ENCODE measurements around the gene GSG1. TPM values are rescaled to one million over a fixed set of nuclear protein-coding genes. Genes with fewer than 3 reads are reported as not detected.

GSG1 gene
- total RNA-seq, 1 donor from 2014 or later, result not detected

DNA sequence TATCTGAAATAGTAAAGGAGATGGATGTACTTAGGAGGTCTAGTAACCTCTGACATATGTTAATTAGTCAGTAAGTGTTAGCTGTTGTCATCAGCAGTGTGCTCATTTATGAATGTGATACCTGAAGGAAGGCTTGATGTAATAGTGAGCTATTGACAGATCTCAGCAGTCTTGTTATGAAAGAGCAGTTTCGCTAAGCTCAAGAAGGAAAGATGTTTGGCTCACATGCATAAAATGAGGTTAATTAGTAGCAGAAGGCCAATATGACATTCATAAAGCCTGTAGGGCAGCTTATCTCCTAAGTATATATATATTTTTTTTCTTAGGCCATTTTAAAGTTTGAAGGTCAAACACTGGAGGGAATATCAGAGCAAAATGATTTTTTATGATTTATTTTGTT, 56.5 kb downstream of the GSG1 start:
- peaks cover 4% of the 10 kb centered on the region for H3K27me3 Mint-ChIP-seq (ENCODE audit: unreplicated experiment)
- peaks cover 40% of the 10 kb centered on the region for H3K4me1 Mint-ChIP-seq (ENCODE audit: unreplicated experiment)
- TF ChIP-seq, protein P1, sequence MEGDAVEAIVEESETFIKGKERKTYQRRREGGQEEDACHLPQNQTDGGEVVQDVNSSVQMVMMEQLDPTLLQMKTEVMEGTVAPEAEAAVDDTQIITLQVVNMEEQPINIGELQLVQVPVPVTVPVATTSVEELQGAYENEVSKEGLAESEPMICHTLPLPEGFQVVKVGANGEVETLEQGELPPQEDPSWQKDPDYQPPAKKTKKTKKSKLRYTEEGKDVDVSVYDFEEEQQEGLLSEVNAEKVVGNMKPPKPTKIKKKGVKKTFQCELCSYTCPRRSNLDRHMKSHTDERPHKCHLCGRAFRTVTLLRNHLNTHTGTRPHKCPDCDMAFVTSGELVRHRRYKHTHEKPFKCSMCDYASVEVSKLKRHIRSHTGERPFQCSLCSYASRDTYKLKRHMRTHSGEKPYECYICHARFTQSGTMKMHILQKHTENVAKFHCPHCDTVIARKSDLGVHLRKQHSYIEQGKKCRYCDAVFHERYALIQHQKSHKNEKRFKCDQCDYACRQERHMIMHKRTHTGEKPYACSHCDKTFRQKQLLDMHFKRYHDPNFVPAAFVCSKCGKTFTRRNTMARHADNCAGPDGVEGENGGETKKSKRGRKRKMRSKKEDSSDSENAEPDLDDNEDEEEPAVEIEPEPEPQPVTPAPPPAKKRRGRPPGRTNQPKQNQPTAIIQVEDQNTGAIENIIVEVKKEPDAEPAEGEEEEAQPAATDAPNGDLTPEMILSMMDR (IDR thresholded peaks at IDR 0.05), result no peak
- H3K27ac Mint-ChIP-seq (ENCODE audit: unreplicated experiment), result no peak overlapping the region
- no peak overlapping the region for H3K4me3 Mint-ChIP-seq (ENCODE audit: unreplicated experiment)
- no peak for DNase-seq (ENCODE audit: extremely low spot score, unreplicated experiment)
- H3K9me3 Mint-ChIP-seq (ENCODE audit: unreplicated experiment), result no peaks in the 10 kb centered on the region
- H3K36me3 Mint-ChIP-seq (ENCODE audit: unreplicated experiment), result no peaks in the 10 kb centered on the region

DNA sequence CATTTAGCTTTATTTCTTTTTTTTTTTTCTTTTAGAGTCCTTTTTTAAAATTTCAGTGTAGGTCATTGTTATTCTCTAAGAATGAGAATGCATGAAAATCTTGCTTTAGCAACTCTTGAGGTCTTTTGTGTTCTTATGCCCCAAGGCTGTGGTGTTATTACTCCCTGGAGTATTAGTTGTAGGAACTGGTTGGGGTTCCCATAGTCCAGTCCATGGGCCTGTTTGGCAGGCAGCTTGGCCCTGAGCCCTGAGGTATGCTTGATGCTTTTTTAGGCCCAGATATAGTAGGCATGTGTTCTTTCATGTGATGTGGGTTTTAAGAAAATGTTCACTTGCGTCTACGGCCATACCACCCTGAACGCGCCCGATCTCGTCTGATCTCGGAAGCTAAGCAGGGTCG, 57.7 kb downstream of the GSG1 start:
- TF ChIP-seq, protein P1 (IDR thresholded peaks at IDR 0.05), result no peak
- H3K27ac Mint-ChIP-seq (ENCODE audit: unreplicated experiment), result no peak overlapping the region
- DNase-seq (ENCODE audit: extremely low spot score, unreplicated experiment), result no peak
- H3K4me3 Mint-ChIP-seq (ENCODE audit: unreplicated experiment), result no peak overlapping the region
- peaks cover 33% of the 10 kb centered on the region for H3K4me1 Mint-ChIP-seq (ENCODE audit: unreplicated experiment)
- H3K36me3 Mint-ChIP-seq (ENCODE audit: unreplicated experiment), result no peaks in the 10 kb centered on the region
- no peaks in the 10 kb centered on the region for H3K9me3 Mint-ChIP-seq (ENCODE audit: unreplicated experiment)
- peaks cover 7% of the 10 kb centered on the region for H3K27me3 Mint-ChIP-seq (ENCODE audit: unreplicated experiment)

DNA sequence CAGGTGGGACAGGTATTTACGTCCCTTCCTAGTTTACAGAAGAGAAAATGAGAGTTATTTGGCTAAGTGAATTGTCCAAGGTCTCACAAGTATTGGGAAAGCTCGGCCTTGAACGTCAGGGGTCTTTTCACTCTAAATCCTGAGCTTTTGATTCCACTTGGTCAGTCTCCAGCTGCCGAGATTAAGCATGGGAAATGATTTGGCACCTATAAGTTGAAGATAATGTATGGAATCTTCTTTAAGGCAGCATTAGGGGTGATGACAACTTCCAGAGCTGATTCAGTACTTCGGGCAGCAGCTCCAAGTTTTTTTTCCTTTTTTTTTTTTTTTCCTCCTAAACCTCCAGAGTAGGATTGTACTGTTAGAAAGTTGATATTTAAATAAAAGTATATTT, 58.6 kb downstream of the GSG1 start:
- Mint-ChIP-seq H3K4me3 (ENCODE audit: unreplicated experiment) (peak overlapping the region; percentile 79), H3K4me1 (ENCODE audit: unreplicated experiment) (peaks cover 27% of the 10 kb centered on the region), H3K9me3 (ENCODE audit: unreplicated experiment) (no peaks in the 10 kb centered on the region), H3K27me3 (ENCODE audit: unreplicated experiment) (peaks cover 7% of the 10 kb centered on the region), H3K36me3 (ENCODE audit: unreplicated experiment) (no peaks in the 10 kb centered on the region), H3K27ac (ENCODE audit: unreplicated experiment) (no peak overlapping the region)
- DNase-seq (ENCODE audit: extremely low spot score, unreplicated experiment), result no peak
- TF ChIP-seq, protein P1 (IDR thresholded peaks at IDR 0.05), result no peak

DNA sequence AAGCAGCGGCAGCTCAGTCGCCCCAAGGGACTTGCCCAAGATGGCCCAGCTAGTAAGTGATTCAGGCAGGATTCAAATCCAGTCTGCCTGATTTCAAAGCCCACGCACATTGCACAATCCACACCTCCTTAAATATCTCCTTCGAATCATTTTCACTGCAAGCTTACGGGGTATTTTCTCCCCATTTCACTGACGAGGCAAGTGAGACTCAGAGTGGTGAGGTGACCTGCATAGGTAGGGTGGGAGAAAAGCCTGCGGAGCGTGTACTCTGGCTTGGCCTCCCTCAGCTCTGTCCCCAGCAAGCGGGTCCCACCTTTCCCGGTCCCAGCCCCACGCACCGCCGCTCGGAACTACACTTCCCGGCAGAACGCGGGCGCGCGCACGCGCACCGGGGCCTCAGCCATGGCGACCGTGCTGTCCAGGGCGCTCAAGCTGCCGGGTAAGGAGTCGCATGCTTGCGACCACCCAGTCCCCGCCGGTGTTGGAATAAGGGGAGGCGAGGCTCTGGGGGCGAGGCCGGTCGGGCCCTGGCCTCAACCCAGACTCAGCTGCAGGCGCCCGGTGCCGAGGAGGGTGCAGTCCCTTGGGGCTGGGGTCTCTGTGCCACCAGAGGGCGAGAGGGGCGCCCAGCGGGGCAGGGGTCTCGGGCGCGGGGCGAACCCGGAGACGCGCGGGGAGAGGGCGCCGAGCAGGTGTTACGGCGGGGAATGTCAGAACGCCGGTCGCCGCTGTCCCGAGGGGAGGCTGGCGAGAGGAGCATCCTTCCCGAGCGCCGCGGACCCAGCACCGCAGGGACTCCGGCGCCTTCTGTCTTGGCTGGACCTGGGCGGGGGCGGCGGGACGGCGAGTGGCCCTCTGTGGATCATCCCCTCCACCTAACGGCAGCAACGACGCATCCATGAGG, 59.2 kb downstream of the GSG1 start, which contains the start of gene FAM234B:
FAM234B (plus strand) TSS at position 380 of the 904 bp plus-strand sequence; CDS start at position 403, 23 bp downstream.
- Mint-ChIP-seq H3K27ac (ENCODE audit: unreplicated experiment) (no peak within 1 kb of the TSS), H3K36me3 (ENCODE audit: unreplicated experiment) (no peaks in the 10 kb centered on the region), H3K9me3 (ENCODE audit: unreplicated experiment) (no peaks in the 10 kb centered on the region), H3K4me3 (ENCODE audit: unreplicated experiment) (peak within 1 kb of the TSS; percentile 79), H3K4me1 (ENCODE audit: unreplicated experiment) (peaks cover 22% of the 10 kb centered on the region), H3K27me3 (ENCODE audit: unreplicated experiment) (peaks cover 7% of the 10 kb centered on the region)
- TF ChIP-seq, protein P1 (IDR thresholded peaks at IDR 0.05), result peak; percentile 34
- DNase-seq (ENCODE audit: extremely low spot score, unreplicated experiment), result peak; percentile 90

DNA sequence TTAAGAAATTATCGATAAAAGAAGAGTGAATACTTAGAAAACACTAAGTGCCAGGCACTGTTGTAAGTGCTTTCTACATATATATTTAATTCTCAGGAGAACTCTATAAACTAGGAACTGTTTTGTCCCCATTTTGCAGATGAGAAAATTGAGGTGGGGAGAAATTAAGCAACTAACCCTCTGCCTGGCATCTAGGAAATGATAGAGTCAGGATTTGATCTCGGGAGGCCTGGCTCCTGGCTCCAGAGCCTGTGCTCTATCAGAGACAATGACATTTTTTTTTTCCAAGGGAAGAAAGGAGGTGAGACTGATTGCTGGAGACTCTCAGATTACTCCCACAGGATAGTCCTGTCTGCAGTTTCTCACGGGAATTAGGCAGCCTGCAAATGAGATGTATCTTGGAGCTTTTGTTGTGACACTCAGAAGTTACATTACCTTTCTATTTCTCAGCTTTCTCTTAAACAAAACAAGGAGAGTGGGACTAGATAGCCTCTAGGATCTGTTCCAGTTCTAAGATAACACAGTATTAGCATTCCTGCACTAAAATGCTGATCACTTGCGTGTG, 60.7 kb downstream of the GSG1 start:
- Mint-ChIP-seq H3K4me3 (ENCODE audit: unreplicated experiment) (peak overlapping the region; percentile 79), H3K27me3 (ENCODE audit: unreplicated experiment) (peaks cover 7% of the 10 kb centered on the region), H3K9me3 (ENCODE audit: unreplicated experiment) (no peaks in the 10 kb centered on the region), H3K27ac (ENCODE audit: unreplicated experiment) (no peak overlapping the region), H3K36me3 (ENCODE audit: unreplicated experiment) (no peaks in the 10 kb centered on the region), H3K4me1 (ENCODE audit: unreplicated experiment) (peaks cover 29% of the 10 kb centered on the region)
- DNase-seq (ENCODE audit: extremely low spot score, unreplicated experiment), result no peak
- TF ChIP-seq, protein P1 (IDR thresholded peaks at IDR 0.05), result no peak
